Kidney (tissue), 14 donors: ENCODE data around the gene MAOA. TPM values are rescaled to one million over a fixed set of nuclear protein-coding genes. Genes with fewer than 3 reads are reported as not detected.

Source experiments
- DNase-seq, 5 donors: peaks; one replicate each; pipeline ENCODE4 v3.0.0-alpha.2; 2013 to 2020
- FAIRE-seq: peaks from 2 replicates; lab custom pipeline; 2012; peaks lifted over from hg19 to GRCh38; lab: Jason Lieb, UNC
- H3K27ac ChIP-seq, 2 donors: one replicate each; pipeline ENCODE4 v1.7.0; 2013; ENCODE audit warnings: low read depth in 2 of 2, low read length in 2 of 2, inconsistent platforms in 1 of 2
- H3K27me3 ChIP-seq: one replicate; pipeline ENCODE4 v1.7.1; 2013; ENCODE audit warnings: low read length, inconsistent platforms; ENCODE audit not compliant: control insufficient read depth, insufficient read depth
- H3K36me3 ChIP-seq, 3 donors: one replicate each; pipeline versions ENCODE4 v1.7.0 to v1.7.1; 2013; ENCODE audit warnings: low read length in 3 of 3, control low read depth in 1 of 3, inconsistent platforms in 1 of 3; ENCODE audit not compliant: insufficient read depth in 3 of 3, control insufficient read depth in 2 of 3
- H3K4me1 ChIP-seq, 3 donors: one replicate each; pipeline versions ENCODE4 v1.7.0 to v1.7.1; 2013; ENCODE audit warnings: low read length in 3 of 3, inconsistent platforms in 1 of 3, low read depth in 1 of 3; ENCODE audit not compliant: control insufficient read depth in 2 of 3, insufficient read depth in 2 of 3
- H3K4me3 ChIP-seq, 3 donors: one replicate each; pipeline versions ENCODE4 v1.7.0 to v1.8.1; 2013; ENCODE audit warnings: low read length in 3 of 3, control low read depth in 1 of 3, inconsistent platforms in 1 of 3
- H3K9ac ChIP-seq, 3 donors: one replicate each; pipeline versions ENCODE4 v1.7.0 to v1.7.1; 2013; ENCODE audit warnings: low read length in 3 of 3, control low read depth in 1 of 3, inconsistent platforms in 1 of 3
- H3K9me3 ChIP-seq, 3 donors: one replicate each; pipeline versions ENCODE4 v1.7.0 to v1.7.1; 2013; ENCODE audit warnings: low read length in 3 of 3, control low read depth in 1 of 3, inconsistent platforms in 1 of 3; ENCODE audit not compliant: control insufficient read depth in 2 of 3, insufficient read depth in 1 of 3
- intact Hi-C: fragments of 100-400 bp; cut with DNase I; formaldehyde crosslinking; loops from one replicate; pipeline ENCODE4 v1.11.1; 2022
- polyA plus RNA-seq: library from polyadenylated mRNA; stranded (reverse); fragments of 350-450 nt; fragmentation: Illumina TruSeq; extraction: RNeasy Lipid Tissue Mini Kit (QIAGEN cat#74804); gene quantifications from one replicate; pipeline ENCODE4 v1.2.3, GENCODE V29; 2014; ENCODE audit warnings: low read depth, low replicate concordance; ENCODE audit not compliant: insufficient read depth
- total RNA-seq: library from RNA; stranded (reverse); fragmentation: NEBNext Ultra II Directional; extraction: Animal tissue kit (Norgen Biotek cat#: 25700); gene quantifications from one replicate; pipeline ENCODE4 v1.2.1, GENCODE V29; 2021
- TF ChIP-seq, protein P1 (sequence below): IDR thresholded peaks from 3 replicates; pipeline ENCODE4 v1.5.1; 2012; ENCODE audit warnings: mild to moderate bottlenecking, moderate library complexity, borderline replicate concordance; ENCODE audit not compliant: insufficient read depth; ENCODE audit errors: extremely low read depth
- donor health status: control.
- donor health status: control.
- donor health status: control.
- donor health status: control.
- donor health status: control.
- donor health status: DM: yes; HTN: yes; CAD: no.
- donor health status: Normal renal cell carcinoma (clear cell type).

The MAOA gene
- total and polyA plus RNA-seq, 2 donors from 2014 or later = 134 to 227 TPM

DNA sequence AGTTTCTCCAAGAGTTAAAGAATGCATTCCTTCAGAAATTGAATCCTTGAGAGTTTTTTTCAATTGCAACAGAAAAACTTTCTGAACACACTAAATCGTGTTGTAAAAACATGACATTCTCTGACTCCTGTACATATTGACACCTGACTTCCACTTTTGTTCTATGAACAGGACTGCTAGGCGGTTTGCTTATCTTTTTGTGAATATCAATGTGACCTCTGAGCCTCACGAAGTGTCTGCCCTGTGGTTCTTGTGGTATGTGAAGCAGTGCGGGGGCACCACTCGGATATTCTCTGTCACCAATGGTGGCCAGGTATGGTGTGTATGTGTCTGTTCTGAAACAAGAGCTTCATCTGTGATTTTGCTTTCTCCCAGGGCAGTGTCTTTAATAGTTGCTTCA is 71.9 kb downstream of the MAOA start:
- TF ChIP-seq, protein P1, sequence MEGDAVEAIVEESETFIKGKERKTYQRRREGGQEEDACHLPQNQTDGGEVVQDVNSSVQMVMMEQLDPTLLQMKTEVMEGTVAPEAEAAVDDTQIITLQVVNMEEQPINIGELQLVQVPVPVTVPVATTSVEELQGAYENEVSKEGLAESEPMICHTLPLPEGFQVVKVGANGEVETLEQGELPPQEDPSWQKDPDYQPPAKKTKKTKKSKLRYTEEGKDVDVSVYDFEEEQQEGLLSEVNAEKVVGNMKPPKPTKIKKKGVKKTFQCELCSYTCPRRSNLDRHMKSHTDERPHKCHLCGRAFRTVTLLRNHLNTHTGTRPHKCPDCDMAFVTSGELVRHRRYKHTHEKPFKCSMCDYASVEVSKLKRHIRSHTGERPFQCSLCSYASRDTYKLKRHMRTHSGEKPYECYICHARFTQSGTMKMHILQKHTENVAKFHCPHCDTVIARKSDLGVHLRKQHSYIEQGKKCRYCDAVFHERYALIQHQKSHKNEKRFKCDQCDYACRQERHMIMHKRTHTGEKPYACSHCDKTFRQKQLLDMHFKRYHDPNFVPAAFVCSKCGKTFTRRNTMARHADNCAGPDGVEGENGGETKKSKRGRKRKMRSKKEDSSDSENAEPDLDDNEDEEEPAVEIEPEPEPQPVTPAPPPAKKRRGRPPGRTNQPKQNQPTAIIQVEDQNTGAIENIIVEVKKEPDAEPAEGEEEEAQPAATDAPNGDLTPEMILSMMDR = no peak
- no peak overlapping the region for H3K4me3 ChIP-seq
- H3K27me3 ChIP-seq = no peaks in the 10 kb centered on the region
- FAIRE-seq = no peak
- peaks cover 0 to 7% (median 5%) of the 10 kb centered on the region in 3 donors for H3K36me3 ChIP-seq
- intact Hi-C loops = no loop called here
- H3K9ac ChIP-seq = no peak overlapping the region
- no peak for DNase-seq
- no peak overlapping the region for H3K27ac ChIP-seq
- H3K4me1 ChIP-seq = no peaks in the 10 kb centered on the region
- no peaks in the 10 kb centered on the region for H3K9me3 ChIP-seq

GRCh38 chrX:43728966-43729365 is 72.9 kb downstream of the MAOA start:
- no peak for FAIRE-seq

DNA sequence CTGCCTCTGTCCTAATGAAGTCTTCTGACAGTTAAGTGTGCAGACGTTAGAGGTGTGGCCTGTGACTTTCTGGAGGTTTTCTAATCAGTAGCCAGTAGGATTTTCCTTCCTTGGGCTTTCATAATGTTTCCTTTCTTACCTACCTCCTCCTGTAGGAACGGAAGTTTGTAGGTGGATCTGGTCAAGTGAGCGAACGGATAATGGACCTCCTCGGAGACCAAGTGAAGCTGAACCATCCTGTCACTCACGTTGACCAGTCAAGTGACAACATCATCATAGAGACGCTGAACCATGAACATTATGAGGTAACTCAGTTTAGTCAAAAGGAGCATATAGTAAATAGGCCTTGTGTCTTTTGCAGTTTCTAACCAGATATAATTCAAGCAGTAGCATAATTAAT is 75.0 kb downstream of the MAOA start:
- TF ChIP-seq, protein P1 = no peak
- peaks cover 0 to 7% (median 5%) of the 10 kb centered on the region in 3 donors for H3K36me3 ChIP-seq
- no peak overlapping the region for H3K4me3 ChIP-seq
- intact Hi-C loops = no loop called here
- H3K27ac ChIP-seq = no peak overlapping the region
- H3K27me3 ChIP-seq = no peaks in the 10 kb centered on the region
- no peak overlapping the region for H3K9ac ChIP-seq
- FAIRE-seq = no peak
- no peak for DNase-seq
- peaks cover 0 to 4% (median 0%) of the 10 kb centered on the region in 3 donors for H3K4me1 ChIP-seq
- H3K9me3 ChIP-seq = no peaks in the 10 kb centered on the region

More at GRCh38 chrX:43728966-43729365, 72.9 kb downstream of the MAOA start:
- Histone ChIP-seq H3K27me3 (no peaks in the 10 kb centered on the region), H3K27ac (no peak overlapping the region), H3K36me3 (peaks cover 0 to 7% (median 5%) of the 10 kb centered on the region in 3 donors), H3K4me1 (no peaks in the 10 kb centered on the region), H3K9ac (no peak overlapping the region), H3K4me3 (no peak overlapping the region), H3K9me3 (no peaks in the 10 kb centered on the region)
- intact Hi-C loops = no loop called here
- DNase-seq = no peak
- TF ChIP-seq, protein P1 = no peak

GRCh38 chrX:43733699-43734098 is 77.6 kb downstream of the MAOA start:
- peaks cover 0 to 4% (median 0%) of the 10 kb centered on the region in 3 donors for H3K4me1 ChIP-seq
- H3K4me3 ChIP-seq = no peak overlapping the region
- peaks cover 0 to 7% (median 5%) of the 10 kb centered on the region in 3 donors for H3K36me3 ChIP-seq
- H3K27me3 ChIP-seq = no peaks in the 10 kb centered on the region
- H3K9me3 ChIP-seq = no peaks in the 10 kb centered on the region
- H3K27ac ChIP-seq = no peak overlapping the region
- intact Hi-C loops = no loop called here
- FAIRE-seq (no peak), DNase-seq (no peak)
- H3K9ac ChIP-seq = no peak overlapping the region
- TF ChIP-seq, protein P1 = no peak
